Measurements from ENCODE around the gene PHLDB1. TPM values are rescaled to one million over a fixed set of nuclear protein-coding genes. Genes with fewer than 3 reads are reported as not detected.

PHLDB1 gene
- total RNA-seq, 1 experiment from 2014 or later: 36.2 TPM

- Histone ChIP-seq H3K4me3 (replicated peaks in 1 of 2; ENCODE audit: low read depth in 1 of 2, low read length in 2 of 2) (no peak overlapping the region), H3K9ac (ENCODE audit: low read length) (no peak overlapping the region), H3K36me3 (ENCODE audit: control insufficient read depth in 1 of 2, insufficient read depth in 2 of 2, low read length in 2 of 2) (peaks cover 3 to 4% of the 10 kb centered on the region in 2 experiments; a peak in 2 of 4 replicates), H4K20me1 (ENCODE audit: insufficient read depth) (no peaks in the 10 kb centered on the region), H3K9me2 (ENCODE audit: insufficient read depth) (no peaks in the 10 kb centered on the region), H3K4me1 (ENCODE audit: control insufficient read depth in 1 of 2, insufficient read depth in 2 of 2, low read length in 2 of 2) (peaks cover 7 to 16% of the 10 kb centered on the region in 2 experiments; a peak in 3 of 4 replicates), H3K79me2 (ENCODE audit: insufficient read depth, low read length) (no peaks in the 10 kb centered on the region), H3K27me3 (ENCODE audit: insufficient read depth, low read length) (no peaks in the 10 kb centered on the region), H3K9me3 (ENCODE audit: control insufficient read depth in 1 of 2, insufficient read depth in 1 of 2, low read depth in 1 of 2, low read length in 2 of 2) (no peaks in the 10 kb centered on the region), H2AFZ (ENCODE audit: low read depth, low read length, poor library complexity, severe bottlenecking) (no peak overlapping the region), H3K4me2 (ENCODE audit: low read length) (no peak overlapping the region), H3K27ac (ENCODE audit: low read depth, low read length) (no peak overlapping the region)
- TF ChIP-seq REST (IDR thresholded peaks at IDR 0.05; ENCODE audit: low read depth): no peak
- TF ChIP-seq EZH2phosphoT487 (IDR thresholded peaks at IDR 0.05; ENCODE audit: borderline replicate concordance): no peak
- no peak for TF ChIP-seq POLR2AphosphoS5 (IDR thresholded peaks at IDR 0.05; ENCODE audit: low read depth, low read length)
- no peak for TF ChIP-seq ZFX (IDR thresholded peaks at IDR 0.05)
- TF ChIP-seq TCF7L2 (IDR thresholded peaks at IDR 0.05; ENCODE audit: borderline replicate concordance, extremely low read depth, insufficient read depth, insufficient read length): no peak
- POLR2A ChIA-PET: interaction anchor here (0.6 kb wide), 1 partner anchor 12 kb away, joined by 3 read pairs; no protein-coding TSS in a partner anchor
- intact Hi-C loops (cut with micrococcal nuclease): no loop called here
- no TSS peak for BruUV-seq (replicated peaks)
- no peak for ATAC-seq
- CTCF ChIA-PET: no interaction called here
- DNase-seq (ENCODE audit: low read depth, low spot score): no peak
- RAD21 ChIA-PET (ENCODE audit: low non-redundant PET in 1 of 2, low total read pairs in 2 of 2, uncharacterized antibody in 2 of 2, unreplicated experiment in 2 of 2): no interaction called here
Observed at GRCh38 chr11:118656563-118657165, 49.2 kb downstream of the PHLDB1 start.

All from HCT116 (cell line).